Inflammatory macrophage (primary cell): Measurements from ENCODE around the gene MAP2.

Experiments
- DNase-seq, 2 donors: peaks; one replicate each; pipeline ENCODE4 v3.0.0-alpha.2; 2020 to 2022
- total RNA-seq, 18 experiments: gene quantifications; one replicate each; lab custom pipeline; 2026; ENCODE audit warnings: mixed read lengths in 6 of 18, inconsistent platforms in 2 of 18; lab: John Stamatoyannopoulos, UW

The MAP2 gene
- total RNA-seq: 0 to 2.6 (median 0.11) reads per million in 18 experiments

- peak; percentile 72 to 84 for DNase-seq
These were observed at the start of gene MAP2 for GRCh38 chr2:209423562-209424198. MAP2 (plus strand) TSS chr2:209424047; CDS start chr2:209653171, 229,124 bp downstream.

DNA sequence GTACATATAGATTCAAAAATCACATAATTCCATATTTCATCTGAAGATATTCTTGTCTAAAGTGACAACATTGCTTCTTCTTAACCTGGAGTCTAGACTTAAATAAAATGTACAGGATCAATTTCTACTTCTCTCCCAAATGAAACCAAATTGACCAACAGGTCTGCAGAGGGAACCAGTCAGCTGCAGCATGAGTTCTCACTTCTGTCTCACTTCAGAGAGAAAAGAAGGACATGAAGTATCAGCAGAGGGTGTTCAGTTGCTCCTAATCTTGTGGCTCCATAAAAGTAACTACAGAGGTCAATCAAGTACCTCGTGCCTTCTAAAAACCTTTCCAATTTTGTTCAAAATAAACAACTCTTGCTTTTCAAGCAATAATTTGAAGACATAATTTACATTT is 47.2 kb upstream of the MAP2 start:
- DNase-seq: no peak

DNA sequence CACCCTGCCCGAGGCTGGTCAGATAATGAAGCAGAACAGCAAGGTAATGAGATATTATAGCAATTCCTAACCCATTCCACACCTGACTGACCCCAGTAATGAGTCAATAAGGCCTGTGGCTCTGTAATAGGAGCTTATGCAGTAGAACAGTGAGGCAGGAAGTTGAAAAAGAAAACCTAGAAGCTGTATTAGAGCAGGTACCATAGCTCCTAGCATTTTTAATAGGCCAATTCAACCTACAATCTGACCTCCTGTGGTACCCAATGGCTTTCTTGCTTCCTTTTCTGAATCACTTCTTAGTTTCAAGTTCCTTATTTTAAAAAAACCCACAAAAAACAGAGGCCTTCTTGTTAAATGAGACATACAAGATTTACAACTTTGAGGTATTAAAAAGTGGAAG is 43.6 kb upstream of the MAP2 start:
- peak; percentile 3 to 39 for DNase-seq

DNA sequence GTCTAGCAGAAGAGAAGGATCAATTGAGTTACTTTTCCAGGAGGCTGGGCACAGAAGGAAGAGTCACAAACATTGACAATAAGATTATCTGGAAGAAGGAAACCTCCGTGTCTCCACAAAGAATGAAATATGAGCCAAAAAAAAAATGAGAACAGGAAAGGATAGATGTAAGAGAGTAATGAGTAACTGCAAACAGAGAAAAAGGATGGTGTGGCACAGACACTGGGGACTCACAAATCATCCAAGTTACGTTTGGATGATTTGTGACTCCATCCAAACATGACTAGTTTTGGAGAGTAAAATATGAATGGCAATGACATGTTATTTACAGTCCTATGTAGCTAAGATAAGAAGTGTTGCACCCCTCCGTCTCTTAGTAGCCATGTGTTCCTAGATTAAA is 42.8 kb upstream of the MAP2 start:
- no peak for DNase-seq

GRCh38 chr2:209382775-209383174 is 41.1 kb upstream of the MAP2 start:
- no peak for DNase-seq

DNA sequence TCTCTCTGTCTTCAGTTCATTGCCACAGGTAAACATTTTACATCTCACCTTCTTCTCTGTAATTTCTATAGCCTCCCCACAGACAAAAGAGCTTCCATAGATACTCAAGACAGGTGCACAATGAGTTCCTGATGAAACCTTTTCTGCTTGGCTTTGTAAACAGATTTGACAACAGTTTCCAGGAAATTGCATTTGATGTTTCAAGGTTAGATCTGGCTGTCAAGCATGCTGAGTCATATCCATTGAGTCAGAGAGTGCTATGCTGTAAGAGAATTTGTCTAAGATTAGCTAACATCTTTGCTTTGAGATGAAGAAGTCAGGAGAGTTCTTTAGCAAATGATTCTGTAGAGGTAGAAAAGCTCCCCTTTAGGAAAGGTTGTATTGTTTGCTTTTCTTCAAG is 40.6 kb upstream of the MAP2 start:
- peak; percentile 23 to 47 for DNase-seq

DNA sequence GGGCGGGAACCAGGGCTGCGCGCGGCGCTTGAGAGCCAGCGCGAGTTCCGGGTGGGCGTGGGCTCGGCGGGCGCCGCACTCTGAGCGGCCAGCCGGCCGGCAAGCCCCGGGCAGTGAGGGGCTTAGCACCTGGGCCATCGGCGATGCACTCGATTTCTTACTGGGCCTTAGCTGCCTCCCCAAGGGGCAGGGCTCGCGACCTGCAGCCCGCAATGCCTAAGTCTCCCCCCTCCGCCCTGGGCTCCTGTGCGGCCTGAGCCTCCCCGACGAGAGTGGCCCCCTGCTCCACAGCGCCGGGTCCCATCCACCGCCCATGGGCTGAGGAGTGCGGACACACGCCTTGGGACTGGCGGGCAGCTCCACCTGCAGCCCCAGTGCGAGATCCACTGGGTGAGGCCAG is 36.5 kb upstream of the MAP2 start:
- DNase-seq: no peak

GRCh38 chr2:209388446-209389037 is 35.3 kb upstream of the MAP2 start:
- DNase-seq: no peak

GRCh38 chr2:209389171-209389618 is 34.7 kb upstream of the MAP2 start:
- no peak for DNase-seq

DNA sequence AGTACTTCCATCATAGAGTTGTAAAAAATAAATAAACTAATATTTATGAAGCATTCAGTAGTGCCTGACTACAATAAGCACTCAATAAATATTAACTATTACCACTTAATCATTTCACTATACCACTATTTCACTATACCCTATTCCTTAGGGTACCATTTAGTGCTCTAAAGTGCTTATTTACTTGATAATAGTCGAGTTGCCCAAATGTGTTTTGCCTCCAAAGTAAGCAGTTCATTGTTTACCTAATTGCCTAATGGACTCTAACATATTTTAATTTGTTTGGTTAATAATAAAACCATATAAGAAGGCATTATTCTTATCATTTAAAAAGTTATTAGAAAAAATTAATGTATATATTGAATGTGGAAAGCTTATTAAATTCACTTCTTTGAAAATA is 33.0 kb upstream of the MAP2 start:
- DNase-seq: no peak

DNA sequence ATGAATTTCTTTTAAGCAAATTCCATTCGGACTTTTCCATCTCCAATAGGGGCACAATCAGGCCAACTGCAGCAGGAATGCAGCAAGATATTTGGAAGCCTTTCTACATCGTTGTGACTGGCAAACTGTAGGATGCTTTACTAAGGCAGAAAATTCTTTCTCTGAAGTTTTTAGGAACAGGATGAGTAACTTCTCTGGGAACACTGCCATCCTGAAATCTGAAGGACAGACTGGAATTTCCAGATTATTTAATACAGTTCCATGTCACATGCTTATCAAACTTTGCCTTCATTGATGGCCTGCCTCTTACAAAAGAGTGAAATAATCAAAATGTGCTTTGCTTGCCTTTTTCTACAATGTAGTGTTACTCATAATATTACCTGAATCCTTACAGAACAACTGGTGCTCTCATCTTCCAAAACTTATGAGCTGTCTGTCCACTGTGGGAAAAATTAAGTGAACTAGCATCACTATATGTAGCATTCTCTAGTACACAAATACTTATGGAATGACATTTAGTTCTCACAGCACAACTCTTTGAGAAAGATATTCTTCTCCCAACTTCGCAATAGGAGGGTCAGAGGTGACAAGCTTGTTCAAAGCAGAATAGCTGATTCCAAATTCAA is 32.0 kb upstream of the MAP2 start:
- DNase-seq: no peak

DNA sequence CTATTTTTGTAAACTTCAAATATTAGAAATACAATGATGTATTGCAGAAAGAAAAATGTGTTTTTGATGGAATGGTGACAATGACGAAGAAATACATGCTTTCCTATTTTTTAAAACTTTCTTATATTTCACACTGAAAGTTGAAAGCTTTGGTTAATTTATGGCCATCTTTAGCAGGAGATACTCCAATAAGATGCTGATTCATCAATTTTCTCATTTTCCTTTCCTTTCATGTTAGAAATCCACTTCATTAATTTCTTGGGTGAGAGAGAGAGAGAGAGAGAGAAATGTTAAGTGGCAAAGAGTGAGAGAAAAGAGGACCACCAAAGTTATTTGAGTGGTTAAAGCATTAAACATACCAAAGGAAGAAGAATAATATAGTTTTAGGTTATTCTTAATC is 28.6 kb upstream of the MAP2 start:
- no peak for DNase-seq

DNA sequence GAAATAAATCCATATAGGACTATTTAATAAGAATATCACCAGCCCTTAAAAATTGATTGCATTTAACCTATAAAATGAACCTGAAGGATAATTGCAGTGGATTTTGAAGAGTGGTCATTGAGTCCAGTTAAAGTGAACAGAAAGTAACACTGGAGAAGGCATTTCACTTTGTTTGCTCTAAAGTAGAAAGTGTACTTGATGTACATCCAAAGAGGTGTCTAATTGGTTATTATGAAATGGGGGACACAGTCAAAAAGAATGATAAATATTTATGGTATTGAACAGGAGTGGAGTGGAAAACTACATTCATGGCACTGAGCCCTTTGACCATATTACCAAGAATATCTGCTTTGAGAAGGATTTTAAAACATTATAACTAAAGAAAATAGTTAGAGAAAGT is 28.2 kb upstream of the MAP2 start:
- no peak for DNase-seq

- DNase-seq: no peak
These were observed 25.4 kb upstream of the MAP2 start for GRCh38 chr2:209398463-209398862.

DNA sequence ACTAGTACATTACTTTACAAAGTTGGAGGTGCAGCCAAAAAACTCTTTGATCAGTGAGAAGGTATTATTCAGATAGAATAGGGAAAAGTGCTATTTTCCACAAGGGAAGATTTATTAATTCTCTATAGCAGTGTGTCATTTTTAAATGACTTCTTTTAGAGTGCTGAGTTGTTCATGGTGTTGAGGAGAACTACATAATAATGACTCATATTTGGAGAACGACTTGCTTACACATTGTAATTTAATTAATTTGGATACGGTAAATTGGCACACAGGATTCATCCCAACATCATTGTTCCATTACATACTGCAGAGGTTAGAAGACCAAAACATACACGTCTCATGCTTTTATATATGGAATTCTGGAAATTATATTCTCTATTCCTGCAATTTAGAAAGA is 22.1 kb upstream of the MAP2 start:
- DNase-seq: no peak

DNA sequence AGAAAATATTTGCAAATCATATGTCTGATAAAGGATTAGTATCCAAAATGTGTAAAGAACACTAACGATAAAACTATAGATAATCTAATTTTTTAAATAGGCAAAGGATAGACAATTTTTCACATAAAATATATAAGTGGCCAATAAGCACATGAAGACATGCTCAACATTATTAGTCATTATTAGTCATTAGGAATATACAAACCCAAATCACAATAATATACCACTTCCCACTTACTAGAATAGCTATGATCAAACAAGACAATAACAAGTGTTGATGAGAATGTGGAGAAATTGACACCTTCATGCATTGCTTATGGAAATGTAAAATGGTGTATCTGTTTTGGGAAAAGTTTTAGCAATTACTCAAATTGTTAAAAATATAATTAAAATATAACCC is 12.6 kb upstream of the MAP2 start:
- DNase-seq: no peak

DNA sequence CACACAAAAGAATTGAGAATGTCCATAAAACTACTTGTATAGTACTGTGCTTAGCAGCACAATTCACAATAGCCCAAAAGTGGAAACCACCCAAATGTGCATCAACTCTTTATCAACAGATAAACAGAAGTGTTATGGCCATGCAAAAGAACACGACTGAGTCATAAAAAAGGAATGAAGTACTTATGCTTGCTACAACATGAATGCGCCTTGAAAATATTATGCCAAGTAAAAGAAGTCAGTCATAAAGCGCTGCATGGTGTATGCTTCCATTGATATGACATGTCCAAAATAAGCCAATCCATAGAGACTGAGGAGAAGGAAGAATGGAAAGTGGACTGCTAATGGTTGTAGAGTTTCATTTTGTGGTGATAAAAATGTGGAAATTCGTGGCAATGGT is 12.1 kb upstream of the MAP2 start:
- no peak for DNase-seq

GRCh38 chr2:209413311-209414014 is 10.4 kb upstream of the MAP2 start:
- no peak for DNase-seq

DNA sequence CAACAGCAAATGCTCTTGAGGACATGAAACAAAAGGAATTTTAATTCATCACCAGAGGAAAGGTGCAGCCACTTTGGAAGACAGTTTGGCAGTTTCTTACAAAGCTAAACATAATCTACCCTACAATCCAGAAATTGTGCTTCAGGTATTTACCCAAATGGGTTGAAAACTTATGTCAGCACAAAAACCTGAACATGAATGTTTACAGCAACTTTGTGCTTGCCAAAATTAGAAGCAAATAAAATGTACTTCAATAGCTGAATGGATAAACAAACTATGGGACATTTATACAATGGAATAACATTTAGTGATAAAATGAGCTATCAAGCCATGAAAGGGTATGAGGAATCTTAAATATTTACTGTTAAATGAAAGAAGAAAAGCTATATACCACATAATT is 6.9 kb upstream of the MAP2 start:
- no peak for DNase-seq

- no peak for DNase-seq
These were observed 1.6 kb upstream of the MAP2 start for GRCh38 chr2:209422191-209422754.

DNA sequence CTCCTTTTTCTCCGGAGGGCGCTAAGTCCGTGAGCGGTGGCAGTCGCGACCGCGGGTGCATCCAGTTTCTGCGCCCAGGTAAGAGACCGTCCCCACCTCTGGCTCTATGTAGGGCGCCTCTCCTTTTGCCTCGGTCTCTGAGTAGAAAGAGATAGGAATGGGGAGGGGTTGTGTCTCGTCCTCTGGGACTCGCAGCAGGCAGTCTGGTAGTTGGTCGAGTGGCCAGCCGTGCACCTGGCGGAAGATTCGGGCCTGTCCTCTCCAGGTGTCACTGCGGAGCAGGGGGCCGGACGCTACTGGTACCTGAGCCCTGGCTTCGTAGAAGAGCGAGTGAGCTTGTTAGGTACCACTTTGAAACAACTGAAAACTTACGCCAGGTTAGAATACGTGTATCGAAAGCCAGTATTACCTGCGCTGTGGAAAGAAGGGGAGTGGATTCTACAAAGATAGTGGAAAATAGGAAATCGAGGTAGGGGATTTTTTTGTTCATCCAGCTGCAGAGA is 403 bp downstream of the MAP2 start:
- DNase-seq: no peak

DNA sequence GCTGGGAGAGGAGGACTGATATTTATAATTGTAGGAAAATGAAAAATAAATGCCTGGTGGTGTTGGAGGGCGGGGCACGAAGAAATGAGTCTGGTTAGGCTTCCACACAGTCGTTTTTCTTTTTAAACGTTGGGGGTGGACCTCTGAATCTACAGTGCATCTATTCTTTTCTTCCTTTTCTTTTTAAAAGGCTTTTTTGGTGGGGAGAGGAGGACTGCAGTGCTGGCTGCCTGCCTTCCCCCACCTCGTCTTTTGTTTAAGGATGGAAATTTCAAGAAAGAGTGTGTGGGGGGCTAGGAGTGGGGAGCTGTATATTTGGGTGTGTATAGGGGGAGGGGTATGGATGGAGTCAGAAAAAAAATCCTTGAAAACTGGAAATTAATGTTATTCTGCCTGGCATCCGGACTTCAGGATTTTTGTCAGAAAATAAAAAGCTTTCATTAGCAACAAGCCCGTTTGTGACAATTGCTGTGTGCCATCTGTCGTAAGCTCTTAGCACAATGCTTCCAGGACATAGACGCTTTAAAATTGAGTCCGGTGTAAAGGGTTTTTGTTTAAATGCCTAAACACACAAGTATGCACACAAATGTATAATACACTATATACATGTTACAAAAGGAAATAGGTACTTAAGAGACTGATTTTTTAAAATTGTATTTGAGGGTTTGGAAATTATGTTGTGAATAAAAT is 1.1 kb downstream of the MAP2 start:
- DNase-seq: no peak
